Hepatic stellate cell (primary cell): ENCODE results near the gene PRPF40A.
"Not testable (repeated sequence)": the region's sequence is repeated elsewhere in the genome, so short reads cannot be mapped to it uniquely, and the experiment has no call there.

Experiments
- DNase-seq: peaks from one replicate; pipeline ENCODE4 v3.0.0; 2011; ENCODE audit warnings: low spot score

Gene PRPF40A

GRCh38 chr2:152717228-152718075, at the start of gene PRPF40A:
PRPF40A (minus strand) TSS chr2:152717461; CDS start chr2:152717439, 22 bp downstream.
- DNase-seq: peak; percentile 96

- no peak for DNase-seq
Observed at GRCh38 chr2:152766928-152767327, 49.7 kb upstream of the PRPF40A start.

- no peak for DNase-seq
Observed at GRCh38 chr2:152763651-152764050, 46.4 kb upstream of the PRPF40A start.

- not testable (repeated sequence) for DNase-seq
Observed at GRCh38 chr2:152763208-152763607, 45.9 kb upstream of the PRPF40A start.

- DNase-seq: peak; percentile 3
Observed at GRCh38 chr2:152762202-152762601, 44.9 kb upstream of the PRPF40A start.

GRCh38 chr2:152761214-152761613, 44.0 kb upstream of the PRPF40A start:
- DNase-seq: no peak

- no peak for DNase-seq
Observed at GRCh38 chr2:152759290-152760072, 42.2 kb upstream of the PRPF40A start.

- no peak for DNase-seq
Observed at GRCh38 chr2:152755029-152755428, 37.8 kb upstream of the PRPF40A start.

- DNase-seq: not testable (repeated sequence)
Observed at GRCh38 chr2:152747751-152748150, 30.5 kb upstream of the PRPF40A start.

- DNase-seq: peak; percentile 4
Observed at GRCh38 chr2:152743002-152743401, 25.7 kb upstream of the PRPF40A start.

- peak; percentile 12 for DNase-seq
Observed at GRCh38 chr2:152740743-152741328, 23.6 kb upstream of the PRPF40A start.

GRCh38 chr2:152739705-152740104, 22.4 kb upstream of the PRPF40A start:
- not testable (repeated sequence) for DNase-seq

- DNase-seq: no peak
Observed at GRCh38 chr2:152738438-152738837, 21.2 kb upstream of the PRPF40A start.

- not testable (repeated sequence) for DNase-seq
Observed at GRCh38 chr2:152737509-152737908, 20.2 kb upstream of the PRPF40A start.

- DNase-seq: no peak
Observed at GRCh38 chr2:152730591-152731333, 13.5 kb upstream of the PRPF40A start.

GRCh38 chr2:152729844-152730243, 12.6 kb upstream of the PRPF40A start:
- no peak for DNase-seq

- DNase-seq: no peak
Observed at GRCh38 chr2:152723918-152724317, 6.7 kb upstream of the PRPF40A start.

- not testable (repeated sequence) for DNase-seq
Observed at GRCh38 chr2:152722639-152723038, 5.4 kb upstream of the PRPF40A start.

GRCh38 chr2:152720794-152721193, 3.5 kb upstream of the PRPF40A start:
- DNase-seq: no peak

GRCh38 chr2:152718909-152719645, 1.8 kb upstream of the PRPF40A start:
- DNase-seq: peak; percentile 11
